Erythroblast (primary cell): ENCODE results near the gene UAP1L1.

Source experiments
- GATA1 ChIP-seq: IDR thresholded peaks from 2 replicates; pipeline ENCODE4 v1.6.1; 2011; ENCODE audit warnings: low read depth, mild to moderate bottlenecking, control low read depth, low read length, moderate library complexity
- POLR2A ChIP-seq: IDR thresholded peaks from 2 replicates; pipeline ENCODE4 v1.6.1; 2011; ENCODE audit warnings: mild to moderate bottlenecking, low read length

- TF ChIP-seq POLR2A (no peak), GATA1 (no peak)
Observed at GRCh38 chr9:137107312-137107921, 30.1 kb downstream of the UAP1L1 start.
